DMS 273 (cell line): Measurements from ENCODE around the gene CDK4.

Experiments used
- DNase-seq: peaks from one replicate; lab custom pipeline; 2025; ENCODE audit not compliant: unreplicated experiment; lab: John Stamatoyannopoulos, UW

The CDK4 gene

DNA sequence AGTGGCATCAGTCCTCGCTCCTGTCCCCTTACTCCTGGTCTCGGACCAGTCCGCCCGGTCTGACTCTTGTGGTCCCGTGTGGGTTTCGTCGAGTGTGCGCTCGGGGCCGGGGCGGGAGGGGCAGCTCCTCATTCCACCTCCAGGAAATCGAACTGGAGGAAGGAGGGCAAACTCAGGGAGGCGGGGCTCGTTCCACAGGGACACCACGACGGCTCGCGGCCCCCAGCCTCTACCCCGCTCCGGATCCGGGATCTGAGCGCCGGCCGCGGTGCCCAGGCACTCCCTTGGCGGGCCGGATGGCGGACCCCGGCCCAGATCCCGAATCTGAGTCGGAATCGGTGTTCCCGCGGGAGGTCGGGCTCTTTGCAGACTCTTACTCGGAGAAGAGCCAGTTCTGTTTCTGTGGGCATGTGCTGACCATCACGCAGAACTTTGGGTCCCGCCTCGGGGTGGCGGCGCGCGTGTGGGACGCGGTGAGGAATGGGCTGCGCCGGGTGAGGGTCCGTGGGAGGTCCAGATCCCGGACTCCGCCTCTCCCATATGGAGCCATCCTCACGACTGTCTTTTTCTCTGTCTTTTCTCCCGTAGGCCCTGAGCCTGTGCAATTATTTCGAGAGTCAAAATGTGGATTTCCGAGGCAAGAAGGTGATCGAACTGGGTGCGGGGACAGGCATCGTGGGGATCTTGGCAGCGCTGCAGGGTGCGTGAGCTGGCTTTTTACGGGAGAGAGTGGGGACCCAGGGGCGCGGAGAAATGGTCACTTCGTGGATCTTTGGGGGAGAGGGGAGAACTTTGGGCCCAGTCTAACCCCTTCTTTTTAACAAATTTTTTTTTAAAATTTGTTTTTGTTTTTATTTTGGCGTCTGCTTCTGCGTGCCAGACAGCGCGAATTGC, 20.6 kb upstream of the CDK4 start, which contains the start of gene EEF1AKMT3:
EEF1AKMT3 (plus strand) TSS at position 186 of the 894 bp plus-strand sequence; CDS start at position 297, 111 bp downstream.
- DNase-seq, result peak; percentile 78

DNA sequence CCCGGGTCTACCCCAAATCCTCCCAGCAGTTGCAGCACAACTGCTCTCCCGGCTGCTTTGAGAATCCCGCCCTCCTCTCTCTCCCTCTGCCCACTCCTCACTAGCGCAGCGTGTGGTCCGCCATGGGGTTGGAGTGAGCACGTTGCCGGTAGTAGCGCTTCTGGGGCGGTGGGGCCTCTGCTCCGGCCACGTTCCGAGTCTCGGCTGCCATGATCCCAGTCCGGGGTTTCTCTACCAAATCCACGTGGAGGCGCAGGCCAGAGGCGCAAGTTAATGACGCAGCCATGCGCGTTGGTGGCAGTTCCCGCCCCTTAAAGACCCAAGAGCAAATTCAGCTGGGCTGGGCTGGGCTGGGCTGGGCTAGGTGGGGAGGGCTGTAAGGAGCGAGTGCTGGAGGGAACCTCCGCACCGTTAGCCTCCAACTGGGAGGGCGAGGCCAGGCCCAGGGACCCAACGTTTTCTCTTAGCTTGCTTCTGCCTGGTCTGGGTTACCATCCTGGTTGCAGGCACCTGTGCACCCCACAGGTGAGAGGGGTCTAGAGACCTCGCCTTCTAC, 19.8 kb upstream of the CDK4 start, which contains the start of gene METTL1:
METTL1 (minus strand) TSS at position 233 of the 556 bp plus-strand sequence; CDS start at position 211, 22 bp downstream.
- peak; percentile 97 for DNase-seq

DNA sequence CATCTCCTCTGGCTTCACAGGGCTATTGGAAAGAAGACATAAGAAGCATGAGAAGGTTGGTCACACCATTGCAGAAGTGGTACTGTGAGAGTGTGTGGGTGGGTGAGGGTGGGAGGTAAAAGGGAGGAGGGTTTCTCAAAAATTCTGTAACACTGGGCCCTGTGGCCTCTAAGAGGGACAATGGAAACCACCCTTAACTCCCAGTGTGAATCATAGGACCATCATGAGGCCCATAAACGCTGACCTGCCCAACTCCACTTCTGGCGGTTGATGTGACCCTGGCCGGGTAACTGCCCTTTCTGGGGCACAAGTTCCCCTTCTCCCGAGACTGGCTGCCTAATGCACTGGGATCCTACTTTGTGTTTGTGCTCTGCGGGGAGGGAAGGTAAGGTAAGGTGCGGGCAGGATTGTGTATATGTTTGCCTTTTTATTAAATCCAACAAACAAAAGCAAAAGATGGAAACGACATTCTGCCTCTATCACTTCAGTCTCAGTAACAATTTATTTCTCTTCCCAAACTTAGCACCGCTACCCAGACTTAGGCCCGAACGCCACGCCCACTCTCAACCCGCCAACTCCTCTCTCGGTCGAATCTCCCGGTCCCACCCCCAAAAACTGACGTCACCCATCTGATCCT, 19.2 kb upstream of the CDK4 start:
- DNase-seq, result peak; percentile 95

DNA sequence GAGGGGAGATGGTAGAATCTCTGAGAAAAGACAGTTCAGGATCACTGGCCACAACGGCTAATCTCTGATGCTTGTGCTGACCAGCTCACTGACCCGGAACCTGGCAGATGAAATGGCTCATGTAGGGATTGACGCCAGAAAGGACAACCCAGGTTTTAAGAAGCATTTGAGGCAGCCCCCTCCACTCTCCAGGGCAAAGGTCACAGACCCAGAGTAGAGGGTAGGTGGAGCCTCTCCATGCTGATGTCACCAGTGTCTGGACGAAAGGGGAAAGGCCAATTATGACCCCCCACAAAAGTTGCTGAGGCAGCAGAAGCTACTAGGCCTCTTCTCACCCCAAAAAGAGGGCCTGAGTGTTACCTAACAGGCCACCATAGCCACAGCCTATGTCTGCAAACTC, 18.6 kb upstream of the CDK4 start:
- DNase-seq, result no peak

DNA sequence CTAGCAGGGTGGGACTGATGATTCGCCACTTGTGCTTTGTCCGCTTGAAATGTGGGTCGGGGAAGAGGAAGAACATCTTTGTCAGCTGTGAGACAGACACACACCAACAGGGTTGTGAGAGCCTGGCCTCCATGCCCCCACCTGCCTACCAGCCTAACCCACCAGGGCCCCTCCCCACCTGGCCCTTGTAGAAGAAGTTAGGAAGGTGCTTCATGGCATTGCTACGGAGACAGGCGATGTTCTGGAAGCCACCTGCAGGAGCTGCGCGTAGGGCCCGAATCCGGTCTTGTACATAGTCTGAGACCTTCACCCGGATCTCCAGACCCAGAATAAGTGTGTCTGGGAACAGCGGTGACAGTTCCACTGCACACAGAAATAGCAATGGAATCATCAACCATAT, 17.5 kb upstream of the CDK4 start:
- no peak for DNase-seq

DNA sequence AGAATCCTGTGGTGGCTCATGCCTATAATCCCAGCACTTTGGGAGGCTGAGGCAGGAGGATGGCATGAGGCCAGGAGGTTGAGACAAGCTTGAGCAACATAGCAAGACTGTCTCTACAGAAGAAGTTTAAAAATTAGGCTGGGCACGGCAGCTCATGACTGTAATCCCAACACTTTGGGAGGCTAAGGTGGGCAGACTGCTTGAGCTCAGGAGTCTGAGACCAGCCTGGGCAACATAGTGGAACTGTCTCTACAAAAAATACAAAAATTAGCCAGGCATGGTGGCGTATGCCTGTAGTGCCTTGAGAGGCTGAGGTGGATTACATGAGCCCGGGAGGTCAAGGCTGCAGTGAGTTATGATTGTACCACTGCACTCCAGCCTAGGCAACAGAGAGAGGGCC, 15.8 kb upstream of the CDK4 start:
- no peak for DNase-seq

DNA sequence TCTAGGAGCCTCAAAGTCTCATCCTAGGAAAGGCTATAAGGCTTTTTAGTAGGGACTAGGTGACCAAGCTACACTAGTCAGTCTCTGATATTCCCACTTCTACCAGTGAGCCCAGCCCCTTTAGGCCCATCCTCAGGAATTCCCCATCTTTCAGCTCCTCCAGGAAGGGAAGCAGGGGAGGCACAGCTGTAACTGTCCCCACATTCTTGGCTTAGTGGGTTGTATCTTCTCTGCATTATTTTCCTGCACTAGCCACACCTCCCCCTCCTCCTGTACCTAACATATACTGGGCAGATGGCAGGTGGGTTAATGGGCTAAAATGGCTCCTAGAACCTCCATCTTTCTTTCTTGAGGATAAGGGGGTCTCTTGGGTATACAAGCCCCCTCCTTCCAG, 15.2 kb upstream of the CDK4 start:
- no peak for DNase-seq

DNA sequence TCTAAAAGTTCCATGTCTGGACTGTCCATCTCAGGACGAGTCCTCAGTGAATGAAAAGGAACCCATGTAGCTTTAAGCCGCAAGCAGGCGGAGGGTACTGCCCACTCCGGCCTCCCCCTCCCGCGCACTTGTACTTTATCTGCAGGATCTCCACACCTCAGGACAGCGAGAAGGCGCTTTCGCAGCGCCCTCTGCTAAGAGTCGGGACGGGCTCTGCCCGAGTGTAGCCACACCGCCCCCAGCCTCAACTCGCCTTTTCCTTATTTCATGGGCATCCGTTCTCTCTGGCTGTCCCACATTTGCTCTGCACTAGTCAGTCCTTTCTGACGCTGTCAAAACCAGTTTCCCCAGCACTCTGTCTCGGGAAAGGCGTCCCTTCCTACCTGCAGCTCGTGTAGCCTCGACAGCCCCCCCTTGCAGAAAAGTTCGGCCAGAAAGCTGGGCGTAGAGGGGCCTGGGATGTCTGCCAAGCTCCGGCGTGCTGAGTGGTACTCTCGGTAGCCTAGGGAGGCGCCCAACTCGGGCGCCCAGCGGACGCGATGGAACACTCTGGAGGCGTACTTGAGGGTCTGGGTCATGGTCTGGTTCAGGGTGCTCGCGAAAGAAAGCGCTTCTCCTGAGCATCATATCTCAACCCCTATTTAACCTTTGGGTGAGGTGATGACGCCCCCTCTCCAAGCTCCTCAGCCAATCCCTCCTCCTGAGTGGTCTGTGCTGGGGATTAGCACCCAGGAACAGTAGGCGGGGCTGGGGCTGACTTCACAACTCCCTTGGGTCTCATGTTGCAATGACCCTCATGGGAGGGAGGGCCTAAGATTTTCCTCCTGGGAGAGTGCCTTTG, 14.6 kb upstream of the CDK4 start, which contains the start of gene CYP27B1:
CYP27B1 (minus strand) TSS at position 615 of the 841 bp plus-strand sequence; CDS start at position 578, 37 bp downstream.
- DNase-seq, result peak; percentile 61

DNA sequence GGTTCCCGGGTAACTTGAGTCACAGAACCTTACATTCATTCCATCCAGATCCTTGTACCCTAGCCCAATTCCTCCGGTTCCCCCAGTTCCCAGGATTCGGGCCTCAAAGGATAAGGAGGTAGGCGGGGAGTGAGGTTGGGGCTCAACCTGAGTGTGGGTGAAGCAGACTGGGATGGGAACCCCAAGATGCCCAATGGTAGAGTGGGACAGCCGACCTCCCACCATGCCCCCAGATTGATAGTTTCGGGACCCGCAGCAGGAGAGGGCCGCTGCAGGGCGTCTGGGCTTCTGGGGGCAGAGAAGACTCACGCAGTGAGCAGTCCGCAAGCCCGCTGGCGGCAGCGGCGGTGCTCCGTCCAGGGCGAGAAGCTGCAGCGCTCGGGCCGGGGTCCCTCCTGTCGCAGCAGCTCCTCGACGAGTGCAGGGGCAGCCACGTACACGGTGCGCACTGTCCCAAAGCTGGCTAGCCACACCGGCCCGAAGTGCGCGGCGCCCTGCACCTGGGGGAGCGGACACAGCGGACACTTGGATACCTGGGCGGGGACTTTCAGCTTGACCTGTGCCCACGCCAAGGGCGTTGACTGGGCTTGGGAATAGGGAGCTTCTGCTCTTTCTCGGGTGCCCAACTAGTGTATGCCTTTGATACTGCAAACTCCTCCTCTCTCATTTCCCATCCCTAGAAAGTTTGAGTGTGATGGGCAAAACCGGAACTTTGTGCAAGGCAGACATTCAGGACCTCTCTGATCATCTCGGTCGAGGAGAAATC, 13.8 kb upstream of the CDK4 start:
- DNase-seq, result peak; percentile 45

DNA sequence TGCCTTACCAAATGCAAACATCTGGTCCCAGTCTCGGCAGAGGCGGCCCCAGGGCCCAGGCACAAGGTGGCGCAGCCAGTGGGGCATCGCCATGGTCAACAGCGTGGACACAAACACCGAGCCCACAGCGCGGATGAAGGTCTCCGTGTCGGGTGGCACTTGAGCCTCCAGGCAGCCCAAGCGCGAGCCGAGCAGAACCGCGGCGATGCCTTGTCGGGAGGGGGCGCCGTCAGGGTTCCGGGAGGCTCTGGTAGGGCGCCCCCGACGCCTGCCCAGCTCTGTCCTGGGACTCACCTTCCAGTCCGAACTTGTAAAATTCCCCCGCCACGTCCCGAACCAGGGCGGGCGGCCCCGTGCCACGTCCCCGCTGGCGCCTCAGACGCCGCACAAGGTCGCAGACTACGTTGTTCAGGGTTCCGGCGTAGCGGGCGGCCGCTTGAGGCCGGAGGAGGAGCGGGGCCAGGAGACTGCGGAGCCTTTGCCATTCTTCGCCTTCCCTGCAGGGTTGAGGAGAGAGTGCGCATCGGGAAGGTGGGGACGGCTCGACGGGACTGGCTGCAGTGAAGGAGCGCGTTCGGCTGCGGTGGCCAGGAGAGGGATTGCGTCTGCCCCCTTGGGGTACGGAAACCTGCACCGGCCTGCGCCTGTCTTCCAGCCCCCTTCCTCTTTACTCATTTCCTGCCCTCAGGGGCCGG, 13.0 kb upstream of the CDK4 start:
- peak; percentile 73 for DNase-seq

DNA sequence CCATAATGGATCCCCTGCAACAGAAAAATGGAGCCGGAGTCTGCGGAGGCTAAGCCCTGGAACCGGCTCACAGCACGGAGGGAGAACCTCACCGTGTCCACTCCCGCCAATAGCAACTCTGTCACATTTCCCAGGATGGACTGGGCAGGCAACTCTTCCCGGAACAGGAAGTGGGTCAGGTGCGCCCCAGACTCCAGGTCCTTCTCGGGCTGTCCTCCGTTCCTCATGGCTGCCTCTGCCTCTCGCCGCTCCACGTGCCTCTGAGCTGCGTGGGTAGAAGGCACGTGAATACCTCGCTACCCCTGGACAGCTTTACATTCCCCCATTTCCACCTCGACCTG, 12.5 kb upstream of the CDK4 start:
- no peak for DNase-seq

DNA sequence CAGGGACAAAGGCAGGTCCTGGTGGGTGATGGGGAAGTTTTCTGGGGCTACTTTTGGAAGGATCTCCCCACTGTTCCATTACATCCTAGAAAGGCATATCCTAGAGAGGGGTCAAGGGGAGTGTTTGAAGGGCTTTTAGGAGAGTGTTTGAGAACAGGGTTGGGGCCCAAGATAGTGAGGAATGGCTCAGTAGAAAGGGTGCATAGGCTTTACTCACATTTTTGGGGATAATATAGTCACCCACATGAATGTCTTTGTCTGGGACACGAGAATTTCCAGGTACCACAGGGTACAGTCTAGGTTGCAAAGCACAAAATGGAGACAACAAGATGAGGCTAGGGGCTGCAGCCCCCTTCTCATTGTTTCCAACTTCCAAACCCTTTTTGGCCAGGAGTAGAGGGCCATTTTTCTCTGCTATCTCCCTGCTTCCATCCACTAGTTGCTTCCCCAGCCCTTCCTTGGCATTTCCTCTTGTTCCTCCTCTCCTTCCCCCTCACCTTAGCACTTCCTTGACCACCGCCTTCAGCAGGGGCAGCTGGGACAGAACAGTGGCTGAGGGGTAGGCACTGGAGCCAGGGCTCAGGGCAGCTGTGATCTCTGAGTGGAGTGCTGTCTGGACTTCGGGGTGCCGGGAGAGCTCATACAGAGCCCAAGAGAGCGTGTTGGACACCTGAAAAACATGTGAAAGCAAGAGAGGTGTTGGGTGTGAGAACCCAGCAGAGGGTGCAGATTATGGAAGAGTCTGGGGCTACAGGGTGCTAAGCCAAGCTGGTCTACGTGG, 12.0 kb upstream of the CDK4 start:
- DNase-seq, result no peak

DNA sequence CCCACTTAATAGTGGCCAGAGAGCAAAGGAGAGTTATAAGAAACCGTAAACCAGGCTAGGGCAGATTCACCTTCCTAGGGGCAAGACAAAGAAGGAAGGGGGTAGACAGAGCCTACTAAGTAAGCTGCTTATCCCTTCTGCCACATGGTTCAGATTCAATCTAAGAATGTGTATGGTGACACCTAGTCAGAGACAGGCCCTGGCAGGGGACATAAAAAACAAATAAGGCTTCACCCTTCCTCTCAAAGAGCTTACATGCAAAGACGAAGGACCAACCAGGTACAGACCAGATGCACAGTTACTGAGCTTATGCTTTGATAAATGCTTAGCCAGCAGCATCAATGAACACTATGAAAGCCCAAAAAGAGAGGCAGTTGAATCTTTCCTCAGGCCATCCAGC, 10.4 kb upstream of the CDK4 start:
- no peak for DNase-seq

DNA sequence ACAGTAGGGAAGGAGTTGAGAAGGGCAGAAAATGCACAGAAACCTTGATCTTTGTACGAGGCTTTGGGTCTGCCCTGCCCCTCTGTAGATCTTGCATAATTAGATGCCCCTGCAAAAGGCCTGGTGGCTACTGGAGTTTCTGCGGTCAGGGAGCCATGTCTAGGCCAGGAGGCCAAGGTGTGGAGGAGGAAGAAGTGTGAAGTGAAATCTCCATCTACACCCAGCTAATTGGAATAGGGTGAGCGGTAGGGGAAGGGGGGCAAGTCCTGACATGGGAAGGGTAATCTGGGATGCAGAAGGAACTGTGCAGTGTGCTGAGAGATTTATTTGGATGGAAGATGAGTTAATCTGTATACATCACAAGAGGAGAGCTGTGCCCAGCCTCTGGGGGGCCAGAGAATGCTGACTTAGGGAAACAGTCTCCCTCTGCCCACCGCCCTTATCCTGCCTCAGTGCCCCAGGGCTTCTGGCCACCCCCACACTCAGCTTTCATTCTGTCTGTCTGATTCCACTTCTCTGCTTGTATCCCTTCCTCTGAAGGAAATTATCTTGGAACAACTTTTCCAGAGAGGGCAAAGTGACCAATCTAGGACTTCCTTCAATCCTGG, 9.4 kb upstream of the CDK4 start:
- DNase-seq, result no peak

DNA sequence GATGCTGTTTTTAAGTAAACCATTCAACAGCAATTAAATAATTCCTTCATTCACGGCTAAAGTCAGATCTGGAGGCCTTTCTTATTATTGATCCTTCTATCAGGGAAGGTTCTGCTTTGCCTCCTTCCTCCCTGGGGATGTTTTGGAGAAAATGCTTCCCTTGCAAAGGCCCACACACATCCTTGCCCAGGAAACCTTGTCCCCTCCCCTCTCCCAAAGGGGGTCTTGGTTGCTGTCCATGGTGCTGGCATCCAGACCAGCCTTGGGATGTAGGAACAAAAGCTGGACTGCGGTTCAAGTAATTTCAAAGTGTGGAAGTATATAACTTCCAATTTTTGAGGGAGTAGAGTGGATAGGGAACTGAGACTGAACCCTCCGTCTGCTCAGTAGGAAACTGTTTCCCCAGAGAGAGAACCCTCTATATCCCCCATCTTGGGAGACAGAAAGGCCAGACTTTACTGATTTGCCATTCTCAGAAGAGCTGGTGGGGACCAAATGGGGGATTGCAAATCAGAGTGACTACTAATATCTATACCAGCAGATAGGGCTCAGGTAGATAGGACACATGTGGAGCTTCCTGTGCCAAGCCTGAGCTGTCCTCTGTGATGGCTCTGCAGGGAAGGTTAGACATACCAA, 8.4 kb upstream of the CDK4 start:
- no peak for DNase-seq

DNA sequence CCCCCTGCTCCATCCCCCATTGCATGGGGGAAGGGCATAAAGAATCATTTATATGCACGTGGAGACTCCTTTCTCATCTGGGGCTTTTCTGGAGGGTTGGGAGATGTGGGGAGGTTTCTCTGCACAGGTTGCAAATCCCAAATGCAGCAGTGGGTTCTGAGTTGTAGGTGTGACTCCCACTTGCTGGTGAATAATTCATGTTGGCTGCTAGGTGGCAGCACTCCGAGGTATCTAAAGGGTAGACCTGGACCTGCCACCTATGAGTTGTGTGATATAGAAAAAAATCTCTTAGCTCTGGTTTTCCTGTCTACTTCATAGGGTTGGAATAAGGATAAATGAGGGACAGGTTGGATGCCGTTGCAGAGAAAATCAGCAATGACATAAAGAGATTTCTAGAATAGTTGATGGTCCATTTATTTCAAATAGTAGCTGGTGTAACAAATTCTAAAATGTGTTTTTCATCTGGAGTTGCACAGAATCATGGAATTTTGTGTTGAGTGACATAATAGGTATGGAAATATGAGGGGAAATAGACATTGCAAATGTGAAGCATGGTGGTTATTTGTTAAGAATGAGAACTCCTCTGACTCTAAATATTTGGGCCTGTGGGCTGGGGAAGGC, 7.4 kb upstream of the CDK4 start:
- DNase-seq, result peak; percentile 43

DNA sequence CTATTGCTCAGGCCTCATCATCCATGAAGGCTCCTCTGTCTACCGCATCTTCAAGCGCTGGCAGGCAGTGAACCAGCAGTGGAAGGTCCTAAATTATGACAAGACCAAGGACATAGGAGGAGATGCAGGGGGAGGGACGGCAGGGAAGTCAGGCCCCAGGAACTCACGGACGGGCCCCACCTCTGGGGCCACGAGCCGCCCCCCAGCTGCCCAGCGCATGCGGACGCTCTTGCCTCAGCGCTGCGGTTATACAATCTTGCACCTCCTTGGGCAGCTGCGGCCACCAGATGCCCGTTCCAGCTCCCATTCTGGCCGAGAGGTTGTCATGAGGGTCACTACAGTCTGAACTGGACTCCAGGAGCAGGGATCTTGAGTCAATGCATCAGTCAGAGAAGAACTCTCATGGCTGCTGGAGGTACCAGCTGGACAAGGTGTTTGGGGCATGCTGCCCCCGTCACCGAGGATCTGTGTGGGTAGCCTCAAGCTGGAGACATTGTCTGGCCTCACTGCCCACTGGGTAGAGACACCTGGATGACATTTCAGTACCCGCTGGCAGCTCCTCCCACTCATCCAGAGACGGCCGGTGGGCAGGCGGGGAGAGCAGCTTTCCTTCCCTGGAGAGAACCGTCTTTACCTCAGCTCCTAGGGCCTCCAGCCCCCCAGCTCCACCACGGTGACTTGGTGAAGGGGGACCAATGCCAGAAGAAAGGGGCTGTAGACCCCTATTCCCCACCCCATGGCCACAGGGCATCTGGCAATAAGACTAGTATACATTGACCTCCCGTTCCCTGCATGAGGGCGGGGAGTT, 6.6 kb upstream of the CDK4 start:
- DNase-seq, result no peak
